Endothelial cell (in vitro differentiated cells): ENCODE measurements around the gene VHLL. TPM values are rescaled to one million over a fixed set of nuclear protein-coding genes. Genes with fewer than 3 reads are reported as not detected.

Experiments used
- DNase-seq: peaks from one replicate; pipeline ENCODE4 v3.0.0; 2021; ENCODE audit warnings: low spot score
- H3K27ac Mint-ChIP-seq: one replicate; pipeline ENCODE4 v1.8.0; 2021; ENCODE audit warnings: mixed read lengths, inconsistent platforms; ENCODE audit not compliant: unreplicated experiment
- H3K27me3 Mint-ChIP-seq: one replicate; pipeline ENCODE4 v1.8.0; 2021; ENCODE audit warnings: mild to moderate bottlenecking, moderate library complexity, mixed read lengths, inconsistent platforms; ENCODE audit not compliant: unreplicated experiment
- H3K36me3 Mint-ChIP-seq: one replicate; pipeline ENCODE4 v1.8.0; 2021; ENCODE audit warnings: mild to moderate bottlenecking, low read depth, mixed read lengths, inconsistent platforms; ENCODE audit not compliant: unreplicated experiment
- H3K4me1 Mint-ChIP-seq: one replicate; pipeline ENCODE4 v1.8.0; 2021; ENCODE audit warnings: mild to moderate bottlenecking, mixed read lengths, inconsistent platforms; ENCODE audit not compliant: unreplicated experiment
- H3K4me3 Mint-ChIP-seq: one replicate; pipeline ENCODE4 v1.8.0; 2021; ENCODE audit warnings: mild to moderate bottlenecking, mixed read lengths, inconsistent platforms; ENCODE audit not compliant: unreplicated experiment
- H3K9me3 Mint-ChIP-seq: one replicate; pipeline ENCODE4 v1.8.0; 2021; ENCODE audit warnings: mixed read lengths, inconsistent platforms; ENCODE audit not compliant: unreplicated experiment
- total RNA-seq: library from RNA; stranded (reverse); fragmentation: NEBNext Ultra II Directional; extraction: Animal tissue kit (Norgen Biotek cat#: 25700); gene quantifications from one replicate; pipeline ENCODE4 v1.2.1, GENCODE V29; 2021; ENCODE audit not compliant: unreplicated experiment
- TF ChIP-seq, protein P1 (sequence below): fragments of 200-600 bp; sonication (generic); IDR thresholded peaks from one replicate; pipeline ENCODE4 v1.5.0; 2021; ENCODE audit warnings: antibody characterized with exemption; ENCODE audit not compliant: unreplicated experiment

The VHLL gene
- total RNA-seq, 1 donor from 2014 or later: not detected

DNA sequence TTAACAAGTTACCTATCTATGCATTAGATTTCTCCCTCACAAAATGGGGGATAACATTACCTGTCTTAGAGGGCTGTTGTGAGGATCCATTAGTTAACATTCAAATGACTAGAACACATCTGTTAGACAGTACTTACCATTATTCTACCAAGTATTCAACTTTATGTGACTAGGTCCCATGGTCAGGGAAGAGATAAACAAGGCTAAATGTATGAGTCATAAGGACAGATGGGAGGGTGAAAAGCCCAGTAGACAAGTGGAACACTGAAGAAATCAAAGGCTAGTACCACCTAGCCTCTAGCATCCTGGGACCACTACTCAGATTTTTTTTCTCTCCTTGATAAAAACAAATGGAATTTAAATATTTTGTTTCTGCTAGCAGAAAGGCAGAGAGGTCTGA lies 9.0 kb upstream of the VHLL start:
- H3K27ac Mint-ChIP-seq: no peak overlapping the region
- TF ChIP-seq, protein P1, sequence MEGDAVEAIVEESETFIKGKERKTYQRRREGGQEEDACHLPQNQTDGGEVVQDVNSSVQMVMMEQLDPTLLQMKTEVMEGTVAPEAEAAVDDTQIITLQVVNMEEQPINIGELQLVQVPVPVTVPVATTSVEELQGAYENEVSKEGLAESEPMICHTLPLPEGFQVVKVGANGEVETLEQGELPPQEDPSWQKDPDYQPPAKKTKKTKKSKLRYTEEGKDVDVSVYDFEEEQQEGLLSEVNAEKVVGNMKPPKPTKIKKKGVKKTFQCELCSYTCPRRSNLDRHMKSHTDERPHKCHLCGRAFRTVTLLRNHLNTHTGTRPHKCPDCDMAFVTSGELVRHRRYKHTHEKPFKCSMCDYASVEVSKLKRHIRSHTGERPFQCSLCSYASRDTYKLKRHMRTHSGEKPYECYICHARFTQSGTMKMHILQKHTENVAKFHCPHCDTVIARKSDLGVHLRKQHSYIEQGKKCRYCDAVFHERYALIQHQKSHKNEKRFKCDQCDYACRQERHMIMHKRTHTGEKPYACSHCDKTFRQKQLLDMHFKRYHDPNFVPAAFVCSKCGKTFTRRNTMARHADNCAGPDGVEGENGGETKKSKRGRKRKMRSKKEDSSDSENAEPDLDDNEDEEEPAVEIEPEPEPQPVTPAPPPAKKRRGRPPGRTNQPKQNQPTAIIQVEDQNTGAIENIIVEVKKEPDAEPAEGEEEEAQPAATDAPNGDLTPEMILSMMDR: no peak
- peak overlapping the region; percentile 26 for H3K4me3 Mint-ChIP-seq
- DNase-seq: no peak
- H3K27me3 Mint-ChIP-seq: no peaks in the 10 kb centered on the region
- H3K36me3 Mint-ChIP-seq: peaks cover 17% of the 10 kb centered on the region
- no peaks in the 10 kb centered on the region for H3K4me1 Mint-ChIP-seq
- H3K9me3 Mint-ChIP-seq: no peaks in the 10 kb centered on the region

DNA sequence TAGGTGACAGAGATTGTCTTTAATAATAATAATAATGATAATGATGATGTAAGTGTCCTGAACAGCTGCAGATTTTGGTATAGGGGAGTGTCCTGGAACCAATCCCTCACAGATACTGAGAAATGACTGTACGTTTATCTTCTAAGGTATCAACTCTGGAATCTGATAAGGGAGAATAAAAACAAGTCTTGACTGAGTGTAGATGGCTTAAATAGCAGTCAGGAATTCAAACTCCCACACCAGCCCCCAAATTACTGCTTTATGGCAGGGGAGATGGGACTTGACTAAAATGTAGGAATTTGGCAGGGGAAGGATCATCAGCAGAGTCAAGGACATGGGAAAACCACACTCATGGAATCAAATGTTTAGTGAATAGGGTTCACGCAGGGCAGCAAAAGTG lies 6.1 kb upstream of the VHLL start:
- no peak for DNase-seq
- H3K9me3 Mint-ChIP-seq: no peaks in the 10 kb centered on the region
- no peaks in the 10 kb centered on the region for H3K4me1 Mint-ChIP-seq
- no peak overlapping the region for H3K27ac Mint-ChIP-seq
- peaks cover 18% of the 10 kb centered on the region for H3K36me3 Mint-ChIP-seq
- peak overlapping the region; percentile 28 for H3K4me3 Mint-ChIP-seq
- TF ChIP-seq, protein P1: no peak
- no peaks in the 10 kb centered on the region for H3K27me3 Mint-ChIP-seq

DNA sequence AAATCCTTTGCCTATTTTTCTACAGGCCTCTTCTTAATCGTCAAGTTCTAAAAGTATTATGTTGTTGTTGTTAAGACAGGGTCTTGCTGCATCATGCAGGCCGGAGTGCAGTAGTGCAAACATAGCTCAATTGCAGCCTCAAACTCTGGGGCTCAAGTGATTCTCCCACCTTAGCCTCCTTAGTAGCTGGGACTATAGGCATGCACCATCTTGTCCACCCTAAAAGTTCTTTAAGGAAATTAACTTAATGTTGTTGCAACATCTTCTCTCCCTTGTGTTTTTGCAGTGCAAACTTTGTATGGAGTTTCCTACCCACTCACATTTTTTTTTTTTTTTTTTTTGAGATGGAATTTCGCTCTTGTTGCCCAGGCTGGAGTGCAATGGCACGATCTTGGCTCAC lies 4.1 kb upstream of the VHLL start:
- H3K27ac Mint-ChIP-seq: no peak overlapping the region

DNA sequence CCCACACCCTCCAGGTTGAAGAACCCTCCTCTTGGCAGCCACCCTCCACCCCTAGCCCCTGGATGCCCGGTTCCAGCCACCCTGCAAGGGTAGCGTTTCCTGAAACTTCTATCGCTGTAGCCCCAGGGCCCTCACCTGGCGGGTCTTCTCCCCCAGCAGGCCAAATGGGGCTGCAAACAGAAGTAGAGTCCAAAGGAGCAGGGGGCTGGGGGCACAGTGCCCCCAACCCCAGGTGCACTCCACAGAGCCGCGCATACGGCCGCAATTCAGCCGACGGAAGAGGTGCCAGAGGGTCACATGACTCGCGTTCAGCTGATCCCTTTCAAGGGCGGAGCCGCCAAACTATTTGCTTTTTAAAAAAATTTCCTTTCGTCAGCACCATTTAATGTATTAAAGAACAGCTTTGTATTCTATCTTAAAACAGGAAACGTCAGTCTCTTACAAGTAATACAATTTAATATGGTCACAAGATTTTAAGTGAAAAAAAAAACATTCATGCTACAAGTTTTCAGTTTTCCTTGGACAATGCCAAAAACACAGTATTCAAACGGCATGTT lies 3.6 kb downstream of the VHLL start, which contains the start of gene GLMP:
Gene GLMP (minus strand): TSS at position 289 of the 557 bp plus-strand sequence. CDS start 34 bp downstream, at position 255.
- H3K4me1 Mint-ChIP-seq: peaks cover 15% of the 10 kb centered on the region
- H3K27ac Mint-ChIP-seq: no peak within 1 kb of the TSS
- peaks cover 8% of the 10 kb centered on the region for H3K27me3 Mint-ChIP-seq
- H3K36me3 Mint-ChIP-seq: peaks cover 5% of the 10 kb centered on the region
- peak; percentile 40 for DNase-seq
- peak within 1 kb of the TSS; percentile 91 for H3K4me3 Mint-ChIP-seq
- no peaks in the 10 kb centered on the region for H3K9me3 Mint-ChIP-seq
- TF ChIP-seq, protein P1: no peak

More for the DNA sequence above, 4.1 kb upstream of the VHLL start:
- Mint-ChIP-seq H3K27me3 (no peaks in the 10 kb centered on the region), H3K4me1 (no peaks in the 10 kb centered on the region), H3K4me3 (no peak overlapping the region), H3K9me3 (no peaks in the 10 kb centered on the region), H3K36me3 (peaks cover 11% of the 10 kb centered on the region)
- DNase-seq: no peak
- TF ChIP-seq, protein P1: no peak

DNA sequence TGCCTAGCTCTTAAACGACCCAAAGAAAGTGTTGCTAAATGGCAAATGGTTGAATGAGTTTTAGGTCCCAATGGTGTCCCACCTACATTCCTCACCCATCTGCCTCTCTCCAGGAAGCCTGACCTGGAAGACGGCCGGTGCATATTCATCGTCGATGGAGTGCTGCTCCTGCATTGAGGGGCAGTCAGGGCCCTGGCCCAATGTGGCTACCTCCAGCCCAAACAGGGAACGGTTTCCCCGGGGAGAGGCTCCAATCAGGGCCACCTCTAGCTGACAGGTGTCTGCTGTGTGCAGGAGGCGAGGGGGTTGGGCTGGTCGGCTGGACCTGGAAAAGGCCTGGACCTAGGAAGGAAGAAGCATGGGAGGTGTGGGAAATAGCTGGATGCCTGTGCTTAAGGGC lies 5.2 kb downstream of the VHLL start:
- Mint-ChIP-seq H3K27me3 (peaks cover 8% of the 10 kb centered on the region), H3K27ac (no peak overlapping the region), H3K4me3 (no peak overlapping the region), H3K36me3 (peaks cover 5% of the 10 kb centered on the region), H3K4me1 (peaks cover 15% of the 10 kb centered on the region), H3K9me3 (no peaks in the 10 kb centered on the region)
- no peak for DNase-seq
- TF ChIP-seq, protein P1: no peak
